Measurements from ENCODE around the gene KIF24.

KIF24 gene, protein sequence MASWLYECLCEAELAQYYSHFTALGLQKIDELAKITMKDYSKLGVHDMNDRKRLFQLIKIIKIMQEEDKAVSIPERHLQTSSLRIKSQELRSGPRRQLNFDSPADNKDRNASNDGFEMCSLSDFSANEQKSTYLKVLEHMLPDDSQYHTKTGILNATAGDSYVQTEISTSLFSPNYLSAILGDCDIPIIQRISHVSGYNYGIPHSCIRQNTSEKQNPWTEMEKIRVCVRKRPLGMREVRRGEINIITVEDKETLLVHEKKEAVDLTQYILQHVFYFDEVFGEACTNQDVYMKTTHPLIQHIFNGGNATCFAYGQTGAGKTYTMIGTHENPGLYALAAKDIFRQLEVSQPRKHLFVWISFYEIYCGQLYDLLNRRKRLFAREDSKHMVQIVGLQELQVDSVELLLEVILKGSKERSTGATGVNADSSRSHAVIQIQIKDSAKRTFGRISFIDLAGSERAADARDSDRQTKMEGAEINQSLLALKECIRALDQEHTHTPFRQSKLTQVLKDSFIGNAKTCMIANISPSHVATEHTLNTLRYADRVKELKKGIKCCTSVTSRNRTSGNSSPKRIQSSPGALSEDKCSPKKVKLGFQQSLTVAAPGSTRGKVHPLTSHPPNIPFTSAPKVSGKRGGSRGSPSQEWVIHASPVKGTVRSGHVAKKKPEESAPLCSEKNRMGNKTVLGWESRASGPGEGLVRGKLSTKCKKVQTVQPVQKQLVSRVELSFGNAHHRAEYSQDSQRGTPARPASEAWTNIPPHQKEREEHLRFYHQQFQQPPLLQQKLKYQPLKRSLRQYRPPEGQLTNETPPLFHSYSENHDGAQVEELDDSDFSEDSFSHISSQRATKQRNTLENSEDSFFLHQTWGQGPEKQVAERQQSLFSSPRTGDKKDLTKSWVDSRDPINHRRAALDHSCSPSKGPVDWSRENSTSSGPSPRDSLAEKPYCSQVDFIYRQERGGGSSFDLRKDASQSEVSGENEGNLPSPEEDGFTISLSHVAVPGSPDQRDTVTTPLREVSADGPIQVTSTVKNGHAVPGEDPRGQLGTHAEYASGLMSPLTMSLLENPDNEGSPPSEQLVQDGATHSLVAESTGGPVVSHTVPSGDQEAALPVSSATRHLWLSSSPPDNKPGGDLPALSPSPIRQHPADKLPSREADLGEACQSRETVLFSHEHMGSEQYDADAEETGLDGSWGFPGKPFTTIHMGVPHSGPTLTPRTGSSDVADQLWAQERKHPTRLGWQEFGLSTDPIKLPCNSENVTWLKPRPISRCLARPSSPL (N-terminal part only)

DNA sequence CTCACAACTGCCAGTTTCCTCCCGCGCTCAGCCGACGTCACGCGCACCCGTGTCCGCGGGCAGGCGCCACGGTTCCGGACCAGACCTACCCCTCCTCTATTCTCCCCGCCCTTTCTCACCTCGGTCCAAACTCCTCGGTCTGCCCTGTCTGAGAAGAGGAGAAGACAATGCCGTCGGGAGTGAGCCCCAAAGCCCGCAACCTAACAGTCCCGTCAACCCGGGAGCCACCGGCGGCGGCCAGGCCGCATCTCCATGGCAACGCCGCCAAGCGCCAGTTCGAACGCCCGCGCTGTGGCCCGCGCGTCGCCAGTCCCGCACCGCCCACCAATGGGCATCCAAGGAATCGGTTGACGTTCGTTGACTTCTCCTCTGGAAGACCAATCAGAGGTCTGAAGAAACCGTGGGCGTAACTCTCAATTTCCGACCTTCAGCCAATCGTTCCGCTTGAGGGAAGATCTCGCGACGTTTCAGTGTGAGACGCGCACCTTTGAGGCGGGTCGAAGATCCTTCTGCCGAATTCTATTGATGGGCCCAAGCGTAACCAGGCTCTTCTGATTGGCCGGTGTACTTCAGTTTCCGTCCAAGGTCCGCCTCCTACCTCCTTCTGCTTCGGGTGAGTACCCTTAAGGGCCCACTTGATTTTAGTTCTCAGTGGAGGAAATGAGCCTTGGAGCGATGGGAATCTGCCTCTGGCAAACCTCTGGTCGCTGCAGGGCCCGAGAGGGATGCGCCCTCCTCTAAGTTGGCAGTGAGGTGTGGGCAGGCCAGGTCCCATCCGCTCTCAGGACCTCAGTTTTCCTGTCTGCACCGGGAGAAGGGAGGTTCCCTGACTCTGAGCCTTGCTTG is at the start of gene KIF24, which contains the start of gene NUDT2:
Gene KIF24, minus strand, starts transcription at position 282 of the 846 bp plus-strand sequence. CDS start 17,922 bp downstream, outside the sequence.
Gene NUDT2, plus strand, starts transcription at position 583 of the 846 bp plus-strand sequence. CDS start 9,471 bp downstream, outside the sequence.
- Histone ChIP-seq H3K36me3 (ENCODE audit: control insufficient read depth, insufficient read depth, low read length) (no peaks in the 10 kb centered on the region), H3K4me3 (replicated peaks; ENCODE audit: low read depth, low read length) (peak within 1 kb of the TSS; percentile 98), H3K27me3 (replicated peaks; ENCODE audit: control insufficient read depth, insufficient read depth, low read length) (no peaks in the 10 kb centered on the region)
- DNase-seq (ENCODE audit: extremely low read depth, insufficient read length), result peak; percentile 97
- TF ChIP-seq, protein P1, sequence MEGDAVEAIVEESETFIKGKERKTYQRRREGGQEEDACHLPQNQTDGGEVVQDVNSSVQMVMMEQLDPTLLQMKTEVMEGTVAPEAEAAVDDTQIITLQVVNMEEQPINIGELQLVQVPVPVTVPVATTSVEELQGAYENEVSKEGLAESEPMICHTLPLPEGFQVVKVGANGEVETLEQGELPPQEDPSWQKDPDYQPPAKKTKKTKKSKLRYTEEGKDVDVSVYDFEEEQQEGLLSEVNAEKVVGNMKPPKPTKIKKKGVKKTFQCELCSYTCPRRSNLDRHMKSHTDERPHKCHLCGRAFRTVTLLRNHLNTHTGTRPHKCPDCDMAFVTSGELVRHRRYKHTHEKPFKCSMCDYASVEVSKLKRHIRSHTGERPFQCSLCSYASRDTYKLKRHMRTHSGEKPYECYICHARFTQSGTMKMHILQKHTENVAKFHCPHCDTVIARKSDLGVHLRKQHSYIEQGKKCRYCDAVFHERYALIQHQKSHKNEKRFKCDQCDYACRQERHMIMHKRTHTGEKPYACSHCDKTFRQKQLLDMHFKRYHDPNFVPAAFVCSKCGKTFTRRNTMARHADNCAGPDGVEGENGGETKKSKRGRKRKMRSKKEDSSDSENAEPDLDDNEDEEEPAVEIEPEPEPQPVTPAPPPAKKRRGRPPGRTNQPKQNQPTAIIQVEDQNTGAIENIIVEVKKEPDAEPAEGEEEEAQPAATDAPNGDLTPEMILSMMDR (IDR thresholded peaks at IDR 0.05; ENCODE audit: insufficient read depth, low read length, poor library complexity, severe bottlenecking), result no peak

DNA sequence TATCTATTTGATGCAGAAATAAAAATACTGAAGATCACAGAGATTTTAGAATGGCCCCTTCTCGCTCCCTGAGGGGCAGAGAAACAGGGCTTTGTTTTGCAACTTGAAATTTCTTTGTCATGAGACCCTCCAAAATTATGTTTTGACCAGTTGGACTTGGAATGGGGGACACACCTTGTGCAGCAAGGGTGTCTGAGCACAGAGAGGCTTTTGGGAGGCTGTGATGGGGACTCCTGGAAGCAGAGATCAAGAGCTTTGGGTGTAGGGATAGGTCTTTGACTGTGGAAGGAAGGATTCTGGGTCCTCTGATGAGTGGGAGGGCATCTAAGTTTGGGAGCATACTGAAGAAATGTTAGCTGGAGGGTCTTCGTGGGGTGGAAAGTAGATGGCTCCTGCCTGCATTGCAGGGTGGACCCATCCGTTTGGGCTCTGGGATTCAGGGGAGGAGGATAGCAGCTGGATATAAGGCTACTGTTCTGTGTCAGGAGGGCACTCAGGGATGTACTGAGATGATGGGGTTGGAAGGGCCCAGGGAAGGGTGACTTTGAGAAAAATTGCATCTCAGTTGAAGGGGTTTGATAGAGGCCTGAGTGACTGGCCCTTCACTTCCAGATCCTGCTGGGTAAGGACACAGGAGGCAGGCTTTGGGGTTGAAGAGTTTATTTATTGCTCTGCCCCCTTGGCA is 49.5 kb upstream of the KIF24 start:
- H3K27me3 ChIP-seq (replicated peaks; ENCODE audit: control insufficient read depth, insufficient read depth, low read length), result no peaks in the 10 kb centered on the region; the same call in 1 of the 2 replicates

DNA sequence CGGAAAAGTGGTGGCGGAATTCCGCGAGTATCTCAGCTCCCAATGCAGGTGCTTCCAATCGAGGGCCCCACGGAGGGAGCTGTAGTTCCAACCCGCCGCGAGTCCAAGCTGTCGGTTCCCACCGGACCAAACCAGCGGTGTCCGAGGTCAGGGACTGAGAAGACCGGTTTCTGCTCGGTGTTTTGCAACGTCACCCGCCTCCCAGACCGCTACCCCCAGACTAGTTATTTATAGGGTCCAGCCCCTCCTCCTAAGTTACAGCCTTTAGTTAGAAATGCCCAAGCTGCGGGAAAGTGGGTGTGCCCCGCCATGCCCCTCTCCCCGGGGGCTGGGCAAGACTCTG is 48.3 kb upstream of the KIF24 start:
- H3K27me3 ChIP-seq (replicated peaks; ENCODE audit: control insufficient read depth, insufficient read depth, low read length), result no peaks in the 10 kb centered on the region; the same call in 1 of the 2 replicates

More for the DNA sequence above, 49.5 kb upstream of the KIF24 start:
- TF ChIP-seq, protein P1 (IDR thresholded peaks at IDR 0.05; ENCODE audit: insufficient read depth, low read length, poor library complexity, severe bottlenecking), result no peak
- no peak for DNase-seq (ENCODE audit: extremely low read depth, insufficient read length)
- Histone ChIP-seq H3K4me3 (replicated peaks; ENCODE audit: low read depth, low read length) (no peak overlapping the region), H3K36me3 (ENCODE audit: control insufficient read depth, insufficient read depth, low read length) (no peaks in the 10 kb centered on the region)

DNA sequence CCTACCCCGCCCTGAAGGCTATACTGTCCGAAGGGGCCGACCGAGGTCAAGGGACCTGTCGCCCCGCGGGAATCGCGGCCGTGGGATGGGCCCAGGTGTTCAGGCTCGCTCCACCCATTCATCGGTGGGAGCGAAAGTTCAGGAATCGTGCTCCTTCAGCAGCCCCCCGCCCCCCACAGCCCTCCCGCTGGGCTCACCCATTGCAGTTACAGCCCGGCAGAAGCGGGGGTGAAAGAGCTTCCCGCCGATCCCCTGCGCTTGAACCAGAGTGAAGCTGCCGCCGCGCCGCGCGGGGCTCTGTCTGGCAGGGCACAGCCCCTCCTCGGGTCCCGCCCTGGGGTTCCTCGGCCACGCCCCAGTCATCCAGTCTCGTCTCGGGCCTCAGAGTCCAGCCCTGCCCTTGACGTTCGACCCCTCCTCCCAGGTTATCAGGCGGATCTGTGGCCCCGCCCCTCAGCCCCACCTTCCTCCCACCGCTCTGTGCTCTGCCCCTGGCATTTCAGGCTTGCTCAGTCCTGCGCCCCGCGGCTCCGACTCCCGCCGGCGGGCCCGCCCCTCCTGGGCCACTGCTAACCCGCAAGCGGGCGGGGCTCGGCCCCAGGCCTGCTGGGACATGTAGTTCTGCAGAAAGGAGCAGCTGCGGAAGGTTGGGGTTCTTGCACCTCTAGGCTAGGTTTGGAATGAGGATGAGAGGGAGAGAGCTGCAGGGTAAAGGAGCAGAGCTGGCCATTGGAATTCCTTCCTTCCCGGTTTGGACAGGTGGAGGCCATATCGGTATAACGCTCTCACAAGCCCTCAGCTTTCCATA is 47.7 kb upstream of the KIF24 start, which contains the start of gene MYORG:
Gene MYORG, minus strand, starts transcription at position 303 of the 808 bp plus-strand sequence. CDS start 3,955 bp downstream, outside the sequence.
- DNase-seq (ENCODE audit: extremely low read depth, insufficient read length), result peak; percentile 97
- Histone ChIP-seq H3K36me3 (ENCODE audit: control insufficient read depth, insufficient read depth, low read length) (no peaks in the 10 kb centered on the region), H3K27me3 (replicated peaks; ENCODE audit: control insufficient read depth, insufficient read depth, low read length) (no peaks in the 10 kb centered on the region; the same call in 1 of the 2 replicates), H3K4me3 (replicated peaks; ENCODE audit: low read depth, low read length) (peak within 1 kb of the TSS; percentile 74)
- TF ChIP-seq, protein P1 (IDR thresholded peaks at IDR 0.05; ENCODE audit: insufficient read depth, low read length, poor library complexity, severe bottlenecking), result no peak

More for the DNA sequence above, 48.3 kb upstream of the KIF24 start:
- no peaks in the 10 kb centered on the region for H3K36me3 ChIP-seq (ENCODE audit: control insufficient read depth, insufficient read depth, low read length)
- peak overlapping the region; percentile 74 for H3K4me3 ChIP-seq (replicated peaks; ENCODE audit: low read depth, low read length)
- no peak for DNase-seq (ENCODE audit: extremely low read depth, insufficient read length)
- TF ChIP-seq, protein P1 (IDR thresholded peaks at IDR 0.05; ENCODE audit: insufficient read depth, low read length, poor library complexity, severe bottlenecking), result no peak

All from GM06990 (cell line).